ENCODE data around the gene HLA-DQA1.
"Not testable (repeated sequence)": the region's sequence is repeated elsewhere in the genome, so short reads cannot be mapped to it uniquely, and the experiment has no call there.

HLA-DQA1 gene

GRCh38 chr6:32629793-32630192 is 7.4 kb upstream of the HLA-DQA1 start:
- H3K27ac Mint-ChIP-seq, result peak overlapping the region; percentile 93
- not testable (repeated sequence) for H3K27me3 Mint-ChIP-seq; H3K4me3 Mint-ChIP-seq; ATAC-seq (replicated peaks); DNase-seq
- H3K36me3 Mint-ChIP-seq, result peaks cover 16 to 22% of the 10 kb centered on the region in 2 donors
- peaks cover 47 to 87% of the 10 kb centered on the region in 2 donors for H3K4me1 Mint-ChIP-seq
- H3K9me3 Mint-ChIP-seq, result peaks cover 7 to 13% of the 10 kb centered on the region in 2 donors

GRCh38 chr6:32635526-32636123 is 1.6 kb upstream of the HLA-DQA1 start:
- Mint-ChIP-seq H3K27me3 (no peaks in the 10 kb centered on the region), H3K27ac (peak overlapping the region; percentile 100), H3K4me1 (peaks cover 52 to 80% of the 10 kb centered on the region in 2 donors), H3K4me3 (peak overlapping the region; percentile 25 to 56), H3K9me3 (peaks cover 4% of the 10 kb centered on the region in 2 donors), H3K36me3 (peaks cover 26 to 36% of the 10 kb centered on the region in 2 donors)
- no peak for ATAC-seq (replicated peaks)
- no peak for DNase-seq

GRCh38 chr6:32637883-32638282 is 677 bp downstream of the HLA-DQA1 start:
- peaks cover 44 to 55% of the 10 kb centered on the region in 2 donors for H3K36me3 Mint-ChIP-seq
- peaks cover 61 to 86% of the 10 kb centered on the region in 2 donors for H3K4me1 Mint-ChIP-seq
- H3K27ac Mint-ChIP-seq, result peak overlapping the region; percentile 100
- peak overlapping the region; percentile 89 to 93 for H3K4me3 Mint-ChIP-seq
- no peaks in the 10 kb centered on the region for H3K27me3 Mint-ChIP-seq
- ATAC-seq (replicated peaks), result peak in 1 of 2 donors; percentile 9
- no peaks in the 10 kb centered on the region for H3K9me3 Mint-ChIP-seq
- no peak for DNase-seq

- Mint-ChIP-seq H3K27me3 (no peaks in the 10 kb centered on the region), H3K9me3 (no peaks in the 10 kb centered on the region), H3K4me3 (peak overlapping the region; percentile 89 to 93), H3K4me1 (peaks cover 65 to 89% of the 10 kb centered on the region in 2 donors), H3K27ac (peak overlapping the region; percentile 100), H3K36me3 (peaks cover 51 to 63% of the 10 kb centered on the region in 2 donors)
- ATAC-seq (replicated peaks), result peak; percentile 33 to 48
- DNase-seq, result peak; percentile 36
Measured at GRCh38 chr6:32638532-32639219, 1.5 kb downstream of the HLA-DQA1 start.

- Mint-ChIP-seq H3K27me3 (no peaks in the 10 kb centered on the region), H3K9me3 (peaks cover 0 to 2% of the 10 kb centered on the region in 2 donors), H3K4me3 (peak overlapping the region; percentile 86 to 89), H3K27ac (peak overlapping the region; percentile 100), H3K4me1 (peaks cover 61 to 85% of the 10 kb centered on the region in 2 donors), H3K36me3 (peaks cover 58 to 70% of the 10 kb centered on the region in 2 donors)
- DNase-seq (no peak), ATAC-seq (replicated peaks) (no peak)
Measured at GRCh38 chr6:32639440-32640394, 2.5 kb downstream of the HLA-DQA1 start.

GRCh38 chr6:32641122-32641521 is 3.9 kb downstream of the HLA-DQA1 start:
- Mint-ChIP-seq H3K27ac (peak overlapping the region; percentile 59), H3K9me3 (peaks cover 2 to 7% of the 10 kb centered on the region in 2 donors), H3K36me3 (peaks cover 67 to 81% of the 10 kb centered on the region in 2 donors), H3K4me1 (peaks cover 57 to 77% of the 10 kb centered on the region in 2 donors), H3K4me3 (peak overlapping the region; percentile 64 to 75), H3K27me3 (no peaks in the 10 kb centered on the region)
- no peak for DNase-seq
- ATAC-seq (replicated peaks), result no peak

- peaks cover 70 to 83% of the 10 kb centered on the region in 2 donors for H3K36me3 Mint-ChIP-seq
- not testable (repeated sequence) for H3K27me3 Mint-ChIP-seq, DNase-seq, H3K9me3 Mint-ChIP-seq
- H3K4me1 Mint-ChIP-seq, result peaks cover 51 to 68% of the 10 kb centered on the region in 2 donors
- peak; percentile 20 for ATAC-seq (replicated peaks)
- H3K4me3 Mint-ChIP-seq, result peak overlapping the region; percentile 64 to 75
- peak overlapping the region; percentile 95 for H3K27ac Mint-ChIP-seq
Measured at GRCh38 chr6:32641785-32642719, 4.8 kb downstream of the HLA-DQA1 start.

- Mint-ChIP-seq H3K27me3 (no peaks in the 10 kb centered on the region), H3K27ac (peak overlapping the region; percentile 95), H3K4me3 (peak overlapping the region; percentile 64 to 75), H3K9me3 (peaks cover 4 to 7% of the 10 kb centered on the region in 2 donors), H3K36me3 (peaks cover 67 to 82% of the 10 kb centered on the region in 2 donors), H3K4me1 (peaks cover 48 to 64% of the 10 kb centered on the region in 2 donors)
- DNase-seq (no peak), ATAC-seq (replicated peaks) (peak; percentile 1 to 2)
Measured at GRCh38 chr6:32642720-32643106, 5.5 kb downstream of the HLA-DQA1 start.

GRCh38 chr6:32643904-32644303 is 6.7 kb downstream of the HLA-DQA1 start:
- H3K4me1 Mint-ChIP-seq, result peaks cover 44 to 57% of the 10 kb centered on the region in 2 donors
- no peaks in the 10 kb centered on the region for H3K27me3 Mint-ChIP-seq
- H3K27ac Mint-ChIP-seq, result peak overlapping the region; percentile 47
- peaks cover 66 to 84% of the 10 kb centered on the region in 2 donors for H3K36me3 Mint-ChIP-seq
- no peak overlapping the region for H3K4me3 Mint-ChIP-seq
- peaks cover 6 to 7% of the 10 kb centered on the region in 2 donors for H3K9me3 Mint-ChIP-seq
- no peak for ATAC-seq (replicated peaks)
- DNase-seq, result no peak

- DNase-seq (no peak), ATAC-seq (replicated peaks) (no peak)
- no peak overlapping the region for H3K4me3 Mint-ChIP-seq
- no peaks in the 10 kb centered on the region for H3K27me3 Mint-ChIP-seq
- peak overlapping the region; percentile 44 for H3K27ac Mint-ChIP-seq
- H3K36me3 Mint-ChIP-seq, result peaks cover 59 to 81% of the 10 kb centered on the region in 2 donors
- peaks cover 37 to 45% of the 10 kb centered on the region in 2 donors for H3K4me1 Mint-ChIP-seq
- H3K9me3 Mint-ChIP-seq, result peaks cover 7 to 10% of the 10 kb centered on the region in 2 donors
Measured at GRCh38 chr6:32645047-32645703, 8.0 kb downstream of the HLA-DQA1 start.

- peak in 1 of 2 donors; percentile 16 for ATAC-seq (replicated peaks)
- H3K4me1 Mint-ChIP-seq, result peaks cover 37 to 41% of the 10 kb centered on the region in 2 donors
- H3K27ac Mint-ChIP-seq, result peak overlapping the region; percentile 67
- DNase-seq, result no peak
- H3K27me3 Mint-ChIP-seq, result no peaks in the 10 kb centered on the region
- peaks cover 46 to 63% of the 10 kb centered on the region in 2 donors for H3K36me3 Mint-ChIP-seq
- H3K9me3 Mint-ChIP-seq, result peaks cover 0 to 6% of the 10 kb centered on the region in 2 donors
- H3K4me3 Mint-ChIP-seq, result peak overlapping the region in 1 of 2 donors; percentile 52
Measured at GRCh38 chr6:32655203-32655710, 18.1 kb downstream of the HLA-DQA1 start.

GRCh38 chr6:32657329-32657728 is 20.1 kb downstream of the HLA-DQA1 start:
- DNase-seq; H3K27me3 Mint-ChIP-seq; H3K9me3 Mint-ChIP-seq; ATAC-seq (replicated peaks): not testable (repeated sequence)
- H3K36me3 Mint-ChIP-seq, result peaks cover 61 to 77% of the 10 kb centered on the region in 2 donors
- peak overlapping the region; percentile 87 for H3K27ac Mint-ChIP-seq
- peak overlapping the region in 1 of 2 donors; percentile 39 for H3K4me3 Mint-ChIP-seq
- H3K4me1 Mint-ChIP-seq, result peaks cover 54 to 60% of the 10 kb centered on the region in 2 donors
